NT2/D1 (cell line): ENCODE data around the gene EPB41L5.
"Not testable (repeated sequence)": the region's sequence is repeated elsewhere in the genome, so short reads cannot be mapped to it uniquely, and the experiment has no call there.

Experiments
- DNase-seq: peaks from one replicate; pipeline ENCODE4 v3.0.0-alpha.2; 2011; ENCODE audit warnings: low read depth, low spot score
- H3K27me3 ChIP-seq: 2 replicates; pipeline ENCODE4 v1.6.0; 2011; ENCODE audit warnings: mild to moderate bottlenecking; ENCODE audit not compliant: insufficient read length, insufficient read depth
- H3K36me3 ChIP-seq: 2 replicates; pipeline ENCODE4 v1.6.1; 2011; ENCODE audit warnings: mild to moderate bottlenecking, low read length, mixed read lengths; ENCODE audit not compliant: insufficient read depth, insufficient read length
- H3K4me1 ChIP-seq: 2 replicates; pipeline ENCODE4 v1.5.1; 2011; ENCODE audit not compliant: insufficient read depth, insufficient read length
- H3K4me3 ChIP-seq: 2 replicates; pipeline ENCODE4 v1.5.1; 2011; ENCODE audit warnings: low read depth; ENCODE audit not compliant: insufficient read length
- H3K9ac ChIP-seq: 2 replicates; pipeline ENCODE4 v1.6.0; 2011; ENCODE audit warnings: low read depth; ENCODE audit not compliant: insufficient read length
- H3K9me3 ChIP-seq: 2 replicates; pipeline ENCODE4 v1.5.1; 2011; ENCODE audit warnings: mild to moderate bottlenecking, low read length; ENCODE audit not compliant: insufficient read depth
- SUZ12 ChIP-seq: IDR thresholded peaks from 2 replicates; pipeline ENCODE4 v1.6.1; 2011; ENCODE audit not compliant: insufficient read length, insufficient read depth; ENCODE audit errors: extremely low read depth
- YY1 ChIP-seq: IDR thresholded peaks from 2 replicates; pipeline ENCODE4 v1.6.1; 2011; ENCODE audit not compliant: insufficient read length, insufficient read depth
- ZNF274 ChIP-seq: IDR thresholded peaks from 2 replicates; pipeline ENCODE4 v1.6.1; 2011; ENCODE audit warnings: mild to moderate bottlenecking, low read depth, low read length

The EPB41L5 gene

DNA sequence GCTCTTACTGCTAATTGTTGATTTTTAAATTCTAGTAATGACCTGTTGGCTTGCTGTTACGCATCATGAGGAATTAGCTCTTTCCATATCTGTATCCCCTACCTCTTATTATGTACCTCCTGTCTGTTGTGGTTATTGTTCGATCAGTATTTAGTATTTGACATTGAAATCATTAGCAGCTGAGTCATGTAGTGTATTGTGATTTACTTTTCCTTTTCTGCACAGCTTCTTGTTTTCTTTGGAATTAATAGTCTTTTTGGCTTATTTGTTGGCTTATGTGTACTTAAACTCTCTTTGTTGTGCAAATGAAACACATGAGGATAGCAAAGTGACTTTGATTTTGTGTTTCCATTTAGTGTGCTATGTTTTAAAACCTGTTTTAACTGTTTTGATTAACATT, 4.3 kb downstream of the EPB41L5 start:
- H3K9ac ChIP-seq: no peak overlapping the region
- peaks cover 5% of the 10 kb centered on the region for H3K27me3 ChIP-seq
- peaks cover 6% of the 10 kb centered on the region for H3K36me3 ChIP-seq
- H3K4me3 ChIP-seq: no peak overlapping the region
- no peaks in the 10 kb centered on the region for H3K4me1 ChIP-seq
- TF ChIP-seq SUZ12: no peak
- no peak for TF ChIP-seq YY1
- no peak for TF ChIP-seq ZNF274
- H3K9me3 ChIP-seq: no peaks in the 10 kb centered on the region
- no peak for DNase-seq

GRCh38 chr2:120018549-120018948, 5.7 kb downstream of the EPB41L5 start:
- TF ChIP-seq SUZ12 (no peak), ZNF274 (no peak), YY1 (no peak)
- no peak overlapping the region for H3K4me3 ChIP-seq
- H3K9me3 ChIP-seq: no peaks in the 10 kb centered on the region
- peaks cover 6% of the 10 kb centered on the region for H3K36me3 ChIP-seq
- H3K27me3 ChIP-seq: peaks cover 5% of the 10 kb centered on the region
- no peak for DNase-seq
- no peak overlapping the region for H3K9ac ChIP-seq
- no peaks in the 10 kb centered on the region for H3K4me1 ChIP-seq

GRCh38 chr2:120020554-120020953, 7.7 kb downstream of the EPB41L5 start:
- H3K9me3 ChIP-seq: no peaks in the 10 kb centered on the region
- H3K4me1 ChIP-seq: no peaks in the 10 kb centered on the region
- DNase-seq: no peak
- H3K9ac ChIP-seq: no peak overlapping the region
- H3K27me3 ChIP-seq: no peaks in the 10 kb centered on the region
- no peak for TF ChIP-seq ZNF274
- TF ChIP-seq YY1: no peak
- no peak for TF ChIP-seq SUZ12
- H3K4me3 ChIP-seq: no peak overlapping the region
- peaks cover 6% of the 10 kb centered on the region for H3K36me3 ChIP-seq

- DNase-seq, H3K36me3 ChIP-seq, H3K9me3 ChIP-seq: not testable (repeated sequence)
These were observed 9.6 kb downstream of the EPB41L5 start for GRCh38 chr2:120022505-120022904.

DNA sequence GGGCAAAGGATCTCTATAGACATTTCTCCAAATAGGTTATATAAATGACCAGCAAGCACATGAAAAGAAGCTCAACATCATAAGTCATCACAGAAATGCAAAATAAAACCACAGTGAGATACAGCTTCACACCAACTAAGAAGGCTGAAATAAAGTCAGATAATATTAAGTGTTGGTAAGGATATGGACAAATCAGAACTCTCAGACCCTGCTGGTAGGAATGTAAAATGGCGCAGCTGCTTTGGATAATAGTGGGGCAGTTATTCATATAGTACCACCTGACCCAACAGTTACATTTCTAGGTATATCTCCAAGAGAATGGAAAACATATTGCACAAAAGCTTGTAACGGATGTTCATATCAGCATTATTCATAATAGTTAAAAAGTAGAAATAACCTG, 14.0 kb downstream of the EPB41L5 start:
- 0 out of 2 replicates have a peak, but pooled peaks cover 5% of the 10 kb centered on the region for H3K9me3 ChIP-seq
- H3K9ac ChIP-seq: no peak overlapping the region
- no peaks in the 10 kb centered on the region for H3K4me1 ChIP-seq
- no peaks in the 10 kb centered on the region for H3K36me3 ChIP-seq
- no peaks in the 10 kb centered on the region for H3K27me3 ChIP-seq
- no peak overlapping the region for H3K4me3 ChIP-seq
- no peak for DNase-seq
- TF ChIP-seq SUZ12 (no peak), ZNF274 (no peak), YY1 (no peak)

More at GRCh38 chr2:120022505-120022904, 9.6 kb downstream of the EPB41L5 start:
- H3K27me3 ChIP-seq, H3K4me3 ChIP-seq, H3K4me1 ChIP-seq, H3K9ac ChIP-seq: not testable (repeated sequence)

GRCh38 chr2:120028795-120029194, 15.9 kb downstream of the EPB41L5 start:
- TF ChIP-seq YY1 (no peak), ZNF274 (no peak), SUZ12 (no peak)
- no peak for DNase-seq
- Histone ChIP-seq H3K9ac (no peak overlapping the region), H3K36me3 (no peaks in the 10 kb centered on the region), H3K4me3 (no peak overlapping the region), H3K27me3 (no peaks in the 10 kb centered on the region), H3K4me1 (no peaks in the 10 kb centered on the region), H3K9me3 (0 out of 2 replicates have a peak, but pooled peaks cover 5% of the 10 kb centered on the region)

GRCh38 chr2:120029672-120030640, 17.1 kb downstream of the EPB41L5 start:
- 0 out of 2 replicates have a peak, but pooled peaks cover 5% of the 10 kb centered on the region for H3K9me3 ChIP-seq
- no peak overlapping the region for H3K4me3 ChIP-seq
- H3K27me3 ChIP-seq: no peaks in the 10 kb centered on the region
- H3K4me1 ChIP-seq: no peaks in the 10 kb centered on the region
- no peaks in the 10 kb centered on the region for H3K36me3 ChIP-seq
- H3K9ac ChIP-seq: no peak overlapping the region
- no peak for DNase-seq
- TF ChIP-seq SUZ12 (no peak), ZNF274 (no peak), YY1 (no peak)
